HT1080 (cell line): Measurements from ENCODE around the gene ESYT2. TPM values are rescaled to one million over a fixed set of nuclear protein-coding genes. Genes with fewer than 3 reads are reported as not detected.

Source experiments
- DNase-seq: peaks from one replicate; pipeline ENCODE4 v3.0.0-alpha.2; 2015; ENCODE audit warnings: low read depth
- total RNA-seq: library from RNA; depleted of rRNA; stranded (reverse); fragments of >200 nt; shearing (Covaris generic); gene quantifications from 2 replicates; pipeline ENCODE4 v1.2.3, GENCODE V29; 2014

Gene ESYT2
- total RNA-seq, 1 experiment from 2014 or later, result 73.2 TPM

GRCh38 chr7:158745057-158745715, 84.1 kb downstream of the ESYT2 start:
- no peak for DNase-seq

DNA sequence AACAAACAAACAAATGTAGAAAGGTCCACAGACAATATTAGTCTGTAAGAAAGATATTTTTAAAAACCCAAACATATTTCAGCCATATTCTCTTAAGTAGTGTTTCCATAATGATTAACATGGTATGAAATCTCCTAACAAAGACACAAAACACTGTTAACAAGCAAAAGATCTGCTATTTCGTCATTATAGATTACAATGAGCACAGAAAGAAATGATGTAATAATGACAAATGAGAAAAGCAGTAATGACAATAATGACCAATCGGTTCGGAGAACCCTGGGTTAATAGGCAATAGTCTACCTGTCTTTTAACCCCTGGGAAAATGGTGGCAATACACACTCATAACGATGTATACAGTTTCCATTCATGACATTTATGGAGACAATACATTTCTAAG, 85.2 kb downstream of the ESYT2 start:
- DNase-seq, result no peak

DNA sequence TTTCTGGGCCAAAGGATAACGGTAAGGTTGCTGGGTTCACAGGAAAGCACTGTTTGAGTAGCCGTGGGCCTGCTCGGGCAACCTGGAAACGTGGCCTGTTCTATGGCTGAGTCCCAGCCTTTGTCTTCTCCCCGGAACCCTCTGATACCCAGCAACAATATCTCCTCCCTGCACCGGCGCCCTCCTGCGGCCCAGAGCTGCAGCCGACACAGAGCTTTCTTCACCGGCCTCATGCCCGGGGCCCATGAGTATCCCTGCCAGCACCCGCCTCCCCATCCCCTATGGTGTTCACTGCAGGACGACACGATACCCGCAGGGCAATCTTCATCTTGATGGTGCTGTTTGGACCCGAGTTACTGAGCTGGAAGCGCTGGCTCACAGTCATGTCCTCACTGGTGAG, 86.1 kb downstream of the ESYT2 start:
- DNase-seq, result no peak

- DNase-seq, result no peak
Observed at GRCh38 chr7:158742065-158742821, 87.1 kb downstream of the ESYT2 start.

GRCh38 chr7:158741294-158741666, 88.0 kb downstream of the ESYT2 start:
- no peak for DNase-seq

- DNase-seq, result peak; percentile 95
Observed at GRCh38 chr7:158740657-158741293, 88.5 kb downstream of the ESYT2 start.

DNA sequence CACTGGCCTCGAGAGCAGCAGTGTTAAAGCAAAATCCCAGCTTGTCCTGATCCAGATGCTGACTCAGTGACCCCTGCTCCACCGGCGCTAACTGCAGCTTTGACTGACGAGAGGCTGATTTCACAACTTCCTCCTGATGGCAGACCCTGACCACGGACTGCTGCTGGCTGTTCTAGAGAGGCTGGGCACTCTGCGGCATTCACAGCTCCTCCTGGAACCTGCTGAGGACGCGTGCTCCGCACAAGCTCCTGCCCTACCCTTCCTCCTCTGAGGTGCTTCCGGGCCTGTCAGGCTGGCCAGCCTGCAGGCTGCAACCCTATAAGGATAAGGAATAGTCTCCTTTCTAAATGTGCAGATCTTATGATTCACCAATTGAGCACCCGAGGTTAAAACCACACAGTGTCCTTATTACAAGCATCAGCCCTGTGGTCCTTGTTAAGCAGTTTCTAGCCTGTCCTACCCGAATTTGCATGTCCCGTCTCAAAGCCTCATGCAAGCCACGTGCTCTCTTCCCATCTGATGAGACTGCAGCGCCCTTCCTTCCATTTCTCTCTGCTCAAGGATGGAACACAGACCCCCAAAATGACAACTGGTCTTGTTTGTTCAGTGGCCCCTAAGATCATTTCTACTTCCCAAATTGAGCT, 89.2 kb downstream of the ESYT2 start:
- peak; percentile 97 for DNase-seq

GRCh38 chr7:158738841-158739240, 90.5 kb downstream of the ESYT2 start:
- no peak for DNase-seq

GRCh38 chr7:158737064-158737695, 92.1 kb downstream of the ESYT2 start:
- no peak for DNase-seq

DNA sequence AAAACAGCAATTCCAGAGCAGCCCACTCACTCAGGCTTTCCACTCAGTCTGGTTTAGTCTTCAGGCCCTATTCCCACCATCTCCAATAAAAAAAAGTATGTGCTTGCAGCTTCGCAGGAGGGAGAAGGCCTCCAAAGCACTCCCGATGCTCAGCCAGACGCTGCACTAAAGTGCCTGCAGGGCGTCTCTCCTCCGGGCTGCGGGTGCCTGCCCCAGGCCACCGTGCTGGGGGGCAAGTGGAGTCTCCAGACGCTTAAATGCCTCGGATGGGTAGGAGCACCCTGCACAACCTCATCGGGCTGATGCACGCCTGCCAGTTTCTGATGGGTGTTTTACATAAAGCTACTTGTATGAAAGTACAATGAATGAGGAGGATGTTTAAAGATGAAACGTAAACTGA, 93.4 kb downstream of the ESYT2 start:
- no peak for DNase-seq

- peak; percentile 87 for DNase-seq
Observed at GRCh38 chr7:158734861-158735260, 94.4 kb downstream of the ESYT2 start.

- no peak for DNase-seq
Observed at GRCh38 chr7:158733775-158734494, 95.4 kb downstream of the ESYT2 start.

DNA sequence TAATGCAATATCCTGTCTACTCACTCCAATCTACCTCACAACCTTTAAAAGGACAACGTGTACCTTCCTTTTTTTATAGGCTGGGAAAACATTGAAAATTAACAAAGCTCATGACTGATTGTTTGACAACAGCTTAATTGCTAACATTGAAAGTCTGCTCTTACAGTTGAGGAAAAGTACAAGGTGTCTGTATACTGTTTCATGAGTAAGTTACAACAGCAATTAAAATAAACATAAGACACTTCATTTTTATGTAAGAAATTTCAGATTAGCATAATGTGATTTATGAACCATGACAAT, 96.1 kb downstream of the ESYT2 start:
- no peak for DNase-seq

DNA sequence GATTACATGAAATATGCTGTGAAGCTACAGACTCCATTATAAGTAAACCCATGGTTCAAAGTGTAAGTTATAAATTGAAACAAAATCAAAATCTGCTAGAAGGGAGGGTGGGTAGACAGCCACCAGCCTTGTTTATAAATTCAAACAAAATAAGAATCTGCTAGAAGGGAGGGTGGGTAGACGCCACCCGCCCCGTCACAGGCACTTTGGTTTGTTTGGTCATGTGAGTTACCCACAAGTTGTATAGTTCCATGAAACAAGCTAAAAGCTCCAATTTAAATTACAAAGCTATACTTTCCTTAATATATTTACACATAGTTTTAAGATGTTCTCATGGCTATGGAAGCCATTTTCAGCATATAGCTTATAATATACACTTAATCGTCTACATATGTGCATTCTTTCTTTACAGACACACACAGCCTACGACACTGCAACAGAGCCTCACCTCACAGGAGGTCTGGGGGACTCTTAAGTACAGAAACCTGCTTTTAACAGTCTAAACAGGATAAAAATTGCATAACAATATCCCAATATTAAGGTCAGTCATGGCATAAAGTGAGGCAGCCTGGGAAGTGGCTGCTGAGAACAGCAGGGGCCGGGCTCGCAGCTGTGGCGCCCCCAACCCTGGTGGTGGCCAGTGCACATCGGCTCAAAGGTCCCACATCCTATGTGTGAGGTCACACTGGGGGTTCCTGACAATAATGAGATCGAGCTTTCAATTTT, 96.7 kb downstream of the ESYT2 start:
- no peak for DNase-seq

DNA sequence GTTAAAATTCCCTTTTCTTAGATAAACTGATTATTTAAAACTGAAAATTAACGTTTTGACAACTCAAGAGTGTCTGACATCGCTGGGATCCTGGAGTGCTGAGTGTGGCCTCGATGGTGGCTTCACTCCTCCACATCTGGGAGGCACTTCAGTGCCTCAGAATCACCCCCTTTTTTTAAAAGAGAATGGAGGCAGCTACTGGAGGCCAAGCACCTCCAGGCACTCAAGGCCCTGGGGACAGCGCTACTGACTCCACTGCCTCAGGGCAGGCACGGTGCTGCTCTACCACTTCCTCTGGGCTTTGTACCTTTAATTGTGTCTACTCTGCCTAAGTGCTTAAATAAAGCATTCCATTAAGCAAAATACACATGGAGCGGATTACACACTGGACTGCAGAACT, 97.5 kb downstream of the ESYT2 start:
- no peak for DNase-seq

DNA sequence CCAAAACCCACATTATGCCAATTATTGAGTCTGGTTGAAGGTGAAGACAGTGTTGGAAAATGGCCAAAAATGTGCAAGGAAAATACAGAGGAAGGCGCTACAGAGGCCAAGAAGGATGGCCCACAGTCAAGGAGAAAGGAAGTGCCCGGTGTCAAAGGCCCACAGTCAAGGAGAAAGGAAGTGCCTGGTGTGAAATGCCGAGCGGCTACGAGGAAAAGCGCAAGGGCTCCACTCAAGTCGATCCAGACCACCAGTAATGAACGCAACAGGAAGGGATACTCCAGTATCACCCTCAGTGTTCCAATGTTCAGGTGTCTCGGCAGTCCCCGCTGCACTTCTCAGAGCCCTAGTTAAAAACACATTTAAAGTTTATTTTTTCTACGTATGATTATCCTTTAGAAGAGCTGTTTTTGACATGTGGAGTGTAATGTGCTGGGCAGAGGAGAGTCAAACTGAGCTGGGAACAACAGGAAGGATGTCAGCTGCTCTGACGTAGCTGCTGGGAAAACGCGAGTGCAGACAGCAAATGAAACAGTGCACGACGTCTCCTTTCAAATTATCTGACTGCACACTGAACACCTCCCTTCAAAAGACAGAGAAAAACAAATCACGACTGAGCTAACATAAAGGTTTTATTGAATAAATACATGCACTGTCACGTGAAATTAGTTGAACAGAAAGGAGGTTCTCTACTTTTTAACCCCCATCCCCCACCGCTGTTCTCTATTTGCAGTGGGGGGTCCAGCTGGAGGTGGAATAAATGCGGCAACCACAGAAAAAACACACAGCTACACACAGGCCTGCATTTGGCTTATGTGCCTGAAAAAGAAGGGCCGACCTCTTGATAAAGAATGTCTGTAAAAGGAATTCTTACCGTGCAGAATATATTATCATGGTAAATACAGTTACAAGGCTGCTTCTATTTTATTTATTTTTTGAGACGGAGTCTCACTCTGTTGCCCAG, 98.6 kb downstream of the ESYT2 start:
- DNase-seq, result no peak

DNA sequence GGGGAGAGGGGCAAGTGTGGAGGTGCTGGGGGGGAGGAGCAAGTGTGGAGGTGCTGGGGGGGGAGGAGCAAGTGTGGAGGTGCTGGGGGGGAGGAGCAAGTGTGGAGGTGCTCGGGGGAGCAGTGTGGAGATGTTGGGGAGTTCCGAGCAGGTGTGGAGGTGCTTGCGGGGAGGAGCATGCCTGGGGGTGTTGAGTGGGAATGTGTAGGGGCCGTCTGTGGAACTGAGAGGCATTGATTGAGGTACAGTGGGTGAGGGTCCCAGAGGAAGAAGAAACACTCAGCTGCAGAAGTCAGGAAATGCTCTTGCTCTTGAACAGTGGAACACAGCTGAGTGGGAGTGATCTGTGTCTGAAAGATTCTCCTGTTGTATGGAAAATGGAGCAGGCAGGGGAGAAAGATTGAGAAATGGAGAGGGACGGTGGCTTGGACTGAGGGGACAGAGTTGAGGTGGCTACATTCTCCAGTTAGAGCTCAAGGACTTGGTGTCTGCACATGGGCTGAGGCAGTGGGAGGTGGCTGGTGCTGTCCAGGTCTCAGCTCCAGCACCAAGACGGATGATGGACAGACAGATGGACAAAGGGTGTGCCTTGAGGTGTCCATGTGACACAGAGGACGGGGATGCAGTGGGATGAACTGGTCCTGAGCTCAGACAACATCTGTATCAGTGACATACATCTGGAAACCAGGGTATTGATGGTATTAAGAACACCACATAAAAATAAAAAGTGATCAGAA, 99.5 kb downstream of the ESYT2 start:
- no peak for DNase-seq

DNA sequence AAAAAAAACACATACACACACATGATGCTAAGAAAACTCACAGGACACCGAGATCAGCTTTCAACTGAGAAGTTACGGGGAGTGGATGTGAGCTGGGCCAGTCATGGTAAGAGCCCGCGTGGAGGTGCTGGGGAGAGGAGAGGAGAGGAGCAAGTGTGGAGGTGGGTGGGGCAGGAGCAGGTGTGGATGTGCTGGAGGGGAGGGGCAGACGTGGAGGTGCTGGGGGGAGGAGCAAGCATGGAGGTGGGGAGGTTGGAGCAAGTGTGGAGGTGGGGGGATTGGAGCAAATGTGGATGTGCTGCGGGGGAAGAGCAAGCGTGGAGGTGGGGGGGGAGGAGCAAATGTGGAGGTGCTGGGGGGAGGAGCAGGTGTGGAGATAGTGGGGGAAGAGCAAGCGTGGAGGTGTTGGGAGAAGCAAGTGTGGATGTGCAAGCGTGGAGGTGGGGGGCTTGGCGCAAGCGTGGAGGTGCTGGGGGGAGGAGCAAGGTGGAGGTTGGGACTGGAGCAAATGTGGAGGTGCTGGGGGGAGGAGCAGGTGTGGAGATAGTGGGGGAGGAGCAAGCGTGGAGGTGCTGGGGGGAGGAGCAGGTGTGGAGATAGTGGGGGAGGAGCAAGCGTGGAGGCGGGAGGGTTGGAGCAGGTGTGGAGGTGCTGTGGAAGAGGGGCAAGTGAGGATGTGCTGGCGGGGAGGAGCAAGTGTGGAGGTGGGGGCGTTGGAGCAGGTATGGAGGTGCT, 100.2 kb downstream of the ESYT2 start:
- DNase-seq, result no peak
